ENCODE data around the gene DNAAF3.

The DNAAF3 gene

DNA sequence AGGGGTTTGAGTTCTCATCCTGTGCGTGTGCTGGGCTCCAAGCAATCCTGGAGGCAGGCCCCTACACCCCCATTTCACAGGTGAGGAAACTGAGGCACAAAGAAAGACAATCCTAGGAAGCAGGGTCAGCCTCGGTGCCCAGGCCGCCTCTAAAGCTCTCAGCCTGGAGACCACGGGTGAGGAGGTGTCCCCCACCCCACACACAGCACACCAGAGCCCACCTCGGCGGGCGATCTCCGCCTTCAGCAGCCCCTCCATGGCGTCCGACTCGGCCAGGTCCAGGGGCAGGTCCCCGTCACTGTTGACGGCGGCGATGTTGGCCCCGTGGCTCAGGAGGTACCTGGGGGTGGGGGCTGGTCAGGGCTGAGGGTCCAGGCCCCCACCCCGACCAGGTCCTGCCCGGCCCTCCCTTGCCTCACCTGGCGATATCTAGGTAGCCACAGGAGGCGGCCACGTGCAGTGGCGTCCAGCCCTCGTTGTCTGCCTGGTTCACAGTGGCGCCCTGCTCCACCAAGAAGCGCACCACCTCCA lies 54.1 kb downstream of the DNAAF3 start:
- H4K20me1 ChIP-seq (ENCODE audit: insufficient read depth, low read length) = peaks cover 52% of the 10 kb centered on the region
- H3K27ac ChIP-seq (ENCODE audit: low read length) = no peak overlapping the region
- H3K9me3 ChIP-seq (ENCODE audit: insufficient read depth, low read length) = no peaks in the 10 kb centered on the region
- H3K4me2 ChIP-seq (ENCODE audit: low read length) = no peak overlapping the region
- no peak for TF ChIP-seq EZH2phosphoT487 (IDR thresholded peaks at IDR 0.05; ENCODE audit: low read depth)
- no peak for TF ChIP-seq CTCF (IDR thresholded peaks at IDR 0.05; ENCODE audit: low read depth, low read length)
- H3K36me3 ChIP-seq (replicated peaks; ENCODE audit: low read depth, low read length) = peaks cover 2% of the 10 kb centered on the region
- no peak overlapping the region for H2AFZ ChIP-seq (ENCODE audit: low read depth, low read length)
- H3K4me1 ChIP-seq (ENCODE audit: low read length) = peaks cover 14% of the 10 kb centered on the region
- H3K4me3 ChIP-seq (ENCODE audit: low read length) = no peak overlapping the region
- H3K79me2 ChIP-seq (ENCODE audit: low read length) = peaks cover 57% of the 10 kb centered on the region
- H3K9ac ChIP-seq (ENCODE audit: low read length) = no peak overlapping the region
- no peaks in the 10 kb centered on the region for H3K27me3 ChIP-seq (ENCODE audit: low read depth, low read length)

GRCh38 chr19:55111238-55111831 lies 55.1 kb downstream of the DNAAF3 start:
- Histone ChIP-seq H3K79me2 (ENCODE audit: low read length) (peaks cover 47% of the 10 kb centered on the region), H3K4me2 (ENCODE audit: low read length) (no peak overlapping the region), H4K20me1 (ENCODE audit: insufficient read depth, low read length) (peaks cover 50% of the 10 kb centered on the region), H3K9me3 (ENCODE audit: insufficient read depth, low read length) (no peaks in the 10 kb centered on the region), H3K27me3 (ENCODE audit: low read depth, low read length) (no peaks in the 10 kb centered on the region), H3K36me3 (replicated peaks; ENCODE audit: low read depth, low read length) (peaks cover 2% of the 10 kb centered on the region), H3K9ac (ENCODE audit: low read length) (no peak overlapping the region), H3K27ac (ENCODE audit: low read length) (no peak overlapping the region), H2AFZ (ENCODE audit: low read depth, low read length) (no peak overlapping the region), H3K4me1 (ENCODE audit: low read length) (peaks cover 14% of the 10 kb centered on the region), H3K4me3 (ENCODE audit: low read length) (no peak overlapping the region)
- TF ChIP-seq EZH2phosphoT487 (IDR thresholded peaks at IDR 0.05; ENCODE audit: low read depth) (no peak), CTCF (IDR thresholded peaks at IDR 0.05; ENCODE audit: low read depth, low read length) (no peak)

GRCh38 chr19:55109527-55110291 lies 56.7 kb downstream of the DNAAF3 start:
- Histone ChIP-seq H3K36me3 (replicated peaks; ENCODE audit: low read depth, low read length) (peaks cover 2% of the 10 kb centered on the region), H3K4me2 (ENCODE audit: low read length) (no peak overlapping the region), H3K4me1 (ENCODE audit: low read length) (peaks cover 4% of the 10 kb centered on the region; the same call in 1 of the 2 replicates), H3K27ac (ENCODE audit: low read length) (no peak overlapping the region), H4K20me1 (ENCODE audit: insufficient read depth, low read length) (peaks cover 34% of the 10 kb centered on the region), H3K79me2 (ENCODE audit: low read length) (peaks cover 31% of the 10 kb centered on the region), H2AFZ (ENCODE audit: low read depth, low read length) (no peak overlapping the region), H3K4me3 (ENCODE audit: low read length) (no peak overlapping the region), H3K9ac (ENCODE audit: low read length) (no peak overlapping the region), H3K27me3 (ENCODE audit: low read depth, low read length) (no peaks in the 10 kb centered on the region), H3K9me3 (ENCODE audit: insufficient read depth, low read length) (no peaks in the 10 kb centered on the region)
- no peak for TF ChIP-seq CTCF (IDR thresholded peaks at IDR 0.05; ENCODE audit: low read depth, low read length)
